ENCODE data around the gene MB. TPM values are rescaled to one million over a fixed set of nuclear protein-coding genes. Genes with fewer than 3 reads are reported as not detected.

MB gene
- total RNA-seq, 1 donor from 2014 or later, result 17,299 TPM

GRCh38 chr22:35601743-35602615 lies 15.2 kb downstream of the MB start:
- intact Hi-C loops (cut with micrococcal nuclease), result no loop called here
- no peak for ATAC-seq
- no peak for DNase-seq

- ATAC-seq (no peak), DNase-seq (no peak)
- intact Hi-C loops (cut with micrococcal nuclease), result no loop called here
These were observed 16.0 kb downstream of the MB start for GRCh38 chr22:35601013-35601580.

GRCh38 chr22:35600476-35600875 lies 16.7 kb downstream of the MB start:
- intact Hi-C loops (cut with micrococcal nuclease), result no loop called here
- ATAC-seq, result no peak
- DNase-seq, result peak; percentile 56

- DNase-seq (peak; percentile 1), ATAC-seq (no peak)
- intact Hi-C loops (cut with micrococcal nuclease), result no loop called here
These were observed 17.8 kb downstream of the MB start for GRCh38 chr22:35599364-35599763.

- intact Hi-C loops (cut with micrococcal nuclease), result no loop called here
- DNase-seq (peak; percentile 26), ATAC-seq (no peak)
These were observed 18.8 kb downstream of the MB start for GRCh38 chr22:35598396-35598710.

- intact Hi-C loops (cut with micrococcal nuclease), result no loop called here
- DNase-seq, result peak; percentile 66
- peak; percentile 59 for ATAC-seq
These were observed 19.3 kb downstream of the MB start for GRCh38 chr22:35597692-35598395.

- intact Hi-C loops (cut with micrococcal nuclease), result no loop called here
- ATAC-seq (peak; percentile 75), DNase-seq (peak; percentile 84)
These were observed 20.3 kb downstream of the MB start for GRCh38 chr22:35596821-35597220.

GRCh38 chr22:35594686-35595085 lies 22.4 kb downstream of the MB start:
- intact Hi-C loops (cut with micrococcal nuclease), result no loop called here
- DNase-seq, result no peak
- no peak for ATAC-seq

GRCh38 chr22:35593891-35594470 lies 23.1 kb downstream of the MB start:
- intact Hi-C loops (cut with micrococcal nuclease), result no loop called here
- no peak for ATAC-seq
- DNase-seq, result no peak

GRCh38 chr22:35593071-35593890 lies 23.8 kb downstream of the MB start:
- DNase-seq, result no peak
- ATAC-seq, result no peak
- intact Hi-C loops (cut with micrococcal nuclease), result no loop called here

GRCh38 chr22:35592418-35592967 lies 24.6 kb downstream of the MB start:
- DNase-seq, result peak; percentile 63
- ATAC-seq, result peak; percentile 56
- intact Hi-C loops (cut with micrococcal nuclease), result no loop called here

GRCh38 chr22:35591714-35592417 lies 25.3 kb downstream of the MB start:
- intact Hi-C loops (cut with micrococcal nuclease), result no loop called here
- ATAC-seq (no peak), DNase-seq (peak; percentile 26)

GRCh38 chr22:35590634-35591295 lies 26.4 kb downstream of the MB start:
- intact Hi-C loops (cut with micrococcal nuclease), result no loop called here
- peak; percentile 2 for ATAC-seq
- DNase-seq, result peak; percentile 58

- DNase-seq (no peak), ATAC-seq (no peak)
- intact Hi-C loops (cut with micrococcal nuclease), result no loop called here
These were observed 27.4 kb downstream of the MB start for GRCh38 chr22:35589756-35590093.

GRCh38 chr22:35589071-35589755 lies 27.9 kb downstream of the MB start:
- DNase-seq, result peak; percentile 52
- intact Hi-C loops (cut with micrococcal nuclease), result no loop called here
- ATAC-seq, result no peak

- ATAC-seq, result no peak
- intact Hi-C loops (cut with micrococcal nuclease), result no loop called here
- no peak for DNase-seq
These were observed 29.2 kb downstream of the MB start for GRCh38 chr22:35587896-35588295.

GRCh38 chr22:35587447-35587870 lies 29.7 kb downstream of the MB start:
- peak; percentile 96 for DNase-seq
- intact Hi-C loops (cut with micrococcal nuclease), result no loop called here
- peak; percentile 82 for ATAC-seq

Measured in left ventricle myocardium superior (tissue), 1 donor.